PC-3 (cell line): Measurements from ENCODE around the gene PTPRR.

Source experiments
- EZH2 ChIP-seq: fragments of 300-600 bp; sonication (generic); IDR thresholded peaks from one replicate; pipeline ENCODE4 v1.6.1; 2017; ENCODE audit warnings: antibody characterized with exemption, mild to moderate bottlenecking, low read length; ENCODE audit not compliant: unreplicated experiment
- EZH2phosphoT487 ChIP-seq: fragments of 300-600 bp; sonication (generic); IDR thresholded peaks from 2 replicates; pipeline ENCODE4 v1.6.1; 2018; ENCODE audit warnings: mild to moderate bottlenecking, antibody characterized with exemption, low read length, borderline replicate concordance
- TF ChIP-seq, protein P1 (sequence below): fragments of 300-600 bp; sonication (generic); conservative IDR thresholded peaks from 2 replicates; pipeline ENCODE4 v1.5.1; 2017; ENCODE audit warnings: antibody characterized with exemption, low read depth, mild to moderate bottlenecking, low read length

DNA sequence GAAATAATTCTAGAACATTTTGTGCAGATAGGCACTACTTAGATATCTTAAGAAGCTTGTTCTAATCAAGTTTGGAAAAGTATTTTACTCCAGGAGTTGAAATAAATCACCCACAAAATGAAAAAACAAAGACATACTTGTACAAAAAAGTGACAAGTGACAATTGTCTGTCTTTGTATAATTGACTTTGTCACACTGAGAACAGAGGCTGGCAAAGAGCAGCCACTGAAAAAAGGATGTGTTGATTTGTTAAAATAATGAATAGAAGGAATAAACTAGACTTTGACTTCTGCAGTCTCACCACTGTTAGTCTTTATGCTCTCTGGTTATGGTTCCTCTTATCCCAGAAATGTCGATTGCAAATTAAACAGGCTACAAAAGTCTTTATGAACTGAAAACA lies 77.6 kb downstream of the PTPRR start:
- TF ChIP-seq, protein P1, sequence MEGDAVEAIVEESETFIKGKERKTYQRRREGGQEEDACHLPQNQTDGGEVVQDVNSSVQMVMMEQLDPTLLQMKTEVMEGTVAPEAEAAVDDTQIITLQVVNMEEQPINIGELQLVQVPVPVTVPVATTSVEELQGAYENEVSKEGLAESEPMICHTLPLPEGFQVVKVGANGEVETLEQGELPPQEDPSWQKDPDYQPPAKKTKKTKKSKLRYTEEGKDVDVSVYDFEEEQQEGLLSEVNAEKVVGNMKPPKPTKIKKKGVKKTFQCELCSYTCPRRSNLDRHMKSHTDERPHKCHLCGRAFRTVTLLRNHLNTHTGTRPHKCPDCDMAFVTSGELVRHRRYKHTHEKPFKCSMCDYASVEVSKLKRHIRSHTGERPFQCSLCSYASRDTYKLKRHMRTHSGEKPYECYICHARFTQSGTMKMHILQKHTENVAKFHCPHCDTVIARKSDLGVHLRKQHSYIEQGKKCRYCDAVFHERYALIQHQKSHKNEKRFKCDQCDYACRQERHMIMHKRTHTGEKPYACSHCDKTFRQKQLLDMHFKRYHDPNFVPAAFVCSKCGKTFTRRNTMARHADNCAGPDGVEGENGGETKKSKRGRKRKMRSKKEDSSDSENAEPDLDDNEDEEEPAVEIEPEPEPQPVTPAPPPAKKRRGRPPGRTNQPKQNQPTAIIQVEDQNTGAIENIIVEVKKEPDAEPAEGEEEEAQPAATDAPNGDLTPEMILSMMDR = no peak
- no peak for TF ChIP-seq EZH2
- no peak for TF ChIP-seq EZH2phosphoT487
